Measurements from ENCODE around the gene NPBWR2.

NPBWR2 gene, protein sequence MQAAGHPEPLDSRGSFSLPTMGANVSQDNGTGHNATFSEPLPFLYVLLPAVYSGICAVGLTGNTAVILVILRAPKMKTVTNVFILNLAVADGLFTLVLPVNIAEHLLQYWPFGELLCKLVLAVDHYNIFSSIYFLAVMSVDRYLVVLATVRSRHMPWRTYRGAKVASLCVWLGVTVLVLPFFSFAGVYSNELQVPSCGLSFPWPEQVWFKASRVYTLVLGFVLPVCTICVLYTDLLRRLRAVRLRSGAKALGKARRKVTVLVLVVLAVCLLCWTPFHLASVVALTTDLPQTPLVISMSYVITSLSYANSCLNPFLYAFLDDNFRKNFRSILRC

DNA sequence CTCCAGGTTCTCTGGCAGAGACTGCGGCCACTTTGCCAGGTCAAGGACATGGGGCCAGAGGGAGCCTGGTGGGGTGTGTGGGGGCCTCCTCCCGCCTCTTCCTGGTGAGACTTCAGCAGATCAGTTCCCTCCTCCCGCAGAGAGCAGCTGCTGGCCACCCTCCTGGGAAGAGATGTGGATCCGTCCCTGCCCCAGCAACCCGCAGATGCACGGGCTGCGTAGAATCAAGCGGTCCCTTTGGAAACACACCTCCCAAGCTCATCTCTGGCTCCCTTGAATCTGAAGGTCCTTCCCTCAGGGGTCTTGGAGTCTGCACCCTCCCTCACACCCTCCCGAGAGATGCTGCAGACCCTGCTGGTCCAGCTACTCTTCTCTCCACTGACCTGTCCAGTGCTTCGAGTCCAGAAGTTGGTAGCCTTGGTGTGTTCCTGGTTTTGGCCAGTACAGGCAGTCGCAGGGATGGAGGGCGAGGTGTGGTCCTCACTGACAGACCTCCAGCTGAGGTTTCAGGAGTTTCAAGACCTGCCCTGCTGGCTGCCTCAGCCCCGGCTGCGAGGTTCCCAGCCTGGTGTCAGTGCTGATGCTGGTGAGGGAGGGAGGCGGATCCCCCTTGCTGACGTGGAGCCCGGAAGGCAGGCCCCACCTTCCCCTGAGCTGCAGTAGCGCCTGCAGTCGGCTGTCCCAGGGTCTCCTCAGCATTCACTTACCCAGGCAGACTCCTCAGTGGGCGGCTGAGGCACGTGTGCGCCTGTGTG lies at the start of gene NPBWR2:
TSS of gene NPBWR2 (minus strand) at position 585 of the 755 bp plus-strand sequence. CDS start 734 bp downstream, outside the sequence.
- peak; percentile 2 for DNase-seq
- peak; percentile 21 for ATAC-seq

DNA sequence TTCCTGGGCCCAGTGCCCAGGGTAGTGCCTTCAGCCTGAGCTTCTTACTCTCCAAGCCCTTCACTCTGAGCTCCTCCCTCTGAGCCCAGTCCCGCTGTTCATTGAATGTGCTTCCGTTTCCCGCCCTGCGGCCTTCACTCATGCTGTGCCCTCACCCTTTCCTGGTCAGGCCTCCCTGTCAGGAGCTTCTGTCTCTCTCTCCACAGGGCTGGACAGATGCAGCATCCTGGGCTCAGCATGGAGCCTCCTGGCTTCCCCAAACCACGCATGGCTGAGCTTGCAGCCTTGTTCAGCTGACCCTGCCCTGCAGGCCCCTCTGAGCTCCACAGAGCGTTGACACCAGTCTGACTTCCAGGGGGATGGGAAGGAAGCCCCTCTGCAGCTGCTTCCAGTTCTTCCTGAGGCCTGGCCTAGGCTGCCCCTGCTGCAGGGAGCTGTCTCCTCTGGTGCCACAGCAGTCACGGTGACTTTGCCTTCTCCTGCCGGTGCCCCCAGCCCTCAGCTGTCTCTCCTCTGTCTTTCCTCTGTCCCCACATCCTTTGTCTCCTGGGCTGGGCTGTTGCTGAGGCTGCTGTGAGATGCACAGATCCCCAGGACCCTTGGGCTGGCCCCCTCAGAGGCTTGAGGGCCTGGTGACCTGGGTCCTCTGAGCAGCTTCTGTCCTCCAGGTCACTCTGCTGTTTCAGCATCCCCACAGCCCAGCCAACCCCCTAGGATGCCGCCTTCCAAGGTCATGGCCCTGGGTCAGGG lies 48.9 kb upstream of the NPBWR2 start:
- ATAC-seq: no peak
- DNase-seq: no peak

DNA sequence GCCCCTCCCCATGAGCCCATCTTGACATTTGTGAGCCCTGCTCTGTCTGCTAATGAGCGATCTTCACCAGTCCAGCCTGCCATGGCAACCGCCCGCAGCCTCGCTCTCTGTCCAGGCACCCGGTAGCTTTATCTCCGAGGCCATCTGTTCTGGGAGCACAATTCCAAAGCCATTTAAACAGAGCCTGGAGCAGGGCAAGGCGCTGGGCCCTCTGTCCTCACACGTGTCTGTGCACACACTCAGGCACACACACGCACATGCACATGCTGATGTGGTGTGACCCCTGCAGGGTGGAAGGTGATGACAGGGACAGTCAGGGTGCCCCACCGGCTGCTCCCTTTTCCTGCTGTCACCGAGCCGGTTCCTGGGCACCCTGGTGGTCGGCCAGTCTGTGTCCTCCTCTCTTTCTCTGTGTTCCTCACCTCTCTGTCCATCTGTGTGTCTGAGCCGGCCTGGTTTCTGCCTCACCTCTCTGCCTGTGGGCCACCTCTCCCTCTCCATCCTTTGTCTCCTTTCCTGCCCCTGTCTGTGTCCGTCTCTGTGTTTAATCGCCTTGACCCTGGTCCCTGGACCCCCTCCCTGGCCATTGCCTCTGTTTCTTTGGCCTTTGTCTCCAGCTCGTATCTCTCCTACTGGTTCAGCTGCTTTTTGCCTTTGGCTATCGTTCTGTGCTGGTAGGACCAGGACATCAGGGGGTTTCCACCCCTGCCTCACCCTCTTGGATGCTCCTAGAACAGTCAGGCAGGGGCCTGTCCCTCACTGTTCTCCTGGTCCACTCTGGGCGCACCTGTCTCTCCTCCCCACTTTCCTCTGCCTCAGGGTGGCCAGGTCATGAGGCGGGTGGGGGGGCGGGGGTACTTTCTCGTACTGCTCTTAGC lies 48.1 kb upstream of the NPBWR2 start:
- ATAC-seq (no peak), DNase-seq (no peak)

DNA sequence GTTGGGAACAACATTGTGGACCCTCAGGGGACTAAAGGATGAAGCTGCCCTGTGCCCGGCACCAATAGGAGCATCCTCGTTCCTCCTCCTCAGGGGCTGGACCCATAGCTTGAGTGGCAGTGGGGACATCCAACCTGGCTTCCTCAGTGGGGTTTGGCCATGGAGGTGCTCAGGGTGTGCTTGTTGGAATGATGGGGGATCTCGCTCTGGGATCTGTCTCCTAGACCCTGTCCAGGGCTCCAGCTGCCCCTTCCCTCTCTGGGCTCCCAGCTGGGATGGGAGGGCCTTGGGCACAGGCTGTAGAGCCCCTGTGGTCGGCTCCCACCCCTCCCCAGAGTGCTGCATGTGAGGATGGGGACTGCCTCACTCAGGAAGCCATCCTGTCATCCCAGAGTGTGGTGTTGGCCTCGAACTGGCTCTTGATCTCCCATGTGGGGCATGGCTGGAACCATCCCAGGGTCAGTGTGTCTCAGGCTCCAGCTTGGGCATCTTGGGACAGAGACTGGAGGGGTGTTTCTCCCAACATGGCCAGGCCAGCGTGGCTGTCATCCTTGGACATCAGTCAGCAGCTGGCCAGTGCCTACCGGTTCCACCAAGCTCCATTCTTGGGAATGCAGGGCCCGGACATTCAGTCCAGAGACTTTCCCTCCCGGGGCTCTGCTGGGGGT lies 47.4 kb upstream of the NPBWR2 start:
- no peak for DNase-seq
- ATAC-seq: no peak

DNA sequence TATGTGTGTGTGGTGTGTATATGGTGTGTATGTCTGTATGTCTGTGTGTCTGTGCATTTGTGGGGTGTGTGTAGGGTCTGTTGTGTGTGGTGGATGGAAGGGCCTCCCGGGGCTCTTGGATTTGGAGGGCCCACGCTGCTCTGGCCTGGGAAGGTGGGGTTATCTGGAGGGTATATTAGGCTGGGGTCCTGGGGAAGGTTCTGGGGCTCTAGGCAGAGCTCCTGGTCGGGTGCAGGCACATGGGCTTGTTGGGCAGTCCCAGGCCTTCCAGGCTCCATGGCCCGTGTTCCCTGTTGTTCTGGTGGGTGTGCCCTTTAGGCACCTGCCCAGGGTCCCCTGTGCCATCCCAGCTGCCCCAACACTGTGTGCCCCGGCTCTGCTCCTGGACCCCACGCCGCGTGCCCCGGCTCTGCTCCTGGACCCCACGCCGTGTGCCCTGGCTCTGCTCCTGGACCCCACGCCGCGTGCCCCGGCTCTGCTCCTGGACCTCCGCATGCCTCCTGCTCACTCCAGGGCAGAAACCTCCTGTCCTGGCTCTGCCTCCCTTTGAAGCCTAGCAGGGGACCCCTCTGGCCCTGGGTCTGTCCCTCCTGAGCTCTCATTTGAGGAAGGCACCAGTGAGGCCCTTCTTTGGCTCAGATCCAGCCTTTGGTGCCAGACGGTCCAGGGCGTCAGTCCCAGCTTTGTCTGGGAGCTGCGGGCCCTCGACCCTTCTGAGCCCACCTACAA lies 46.7 kb upstream of the NPBWR2 start:
- ATAC-seq (no peak), DNase-seq (no peak)

DNA sequence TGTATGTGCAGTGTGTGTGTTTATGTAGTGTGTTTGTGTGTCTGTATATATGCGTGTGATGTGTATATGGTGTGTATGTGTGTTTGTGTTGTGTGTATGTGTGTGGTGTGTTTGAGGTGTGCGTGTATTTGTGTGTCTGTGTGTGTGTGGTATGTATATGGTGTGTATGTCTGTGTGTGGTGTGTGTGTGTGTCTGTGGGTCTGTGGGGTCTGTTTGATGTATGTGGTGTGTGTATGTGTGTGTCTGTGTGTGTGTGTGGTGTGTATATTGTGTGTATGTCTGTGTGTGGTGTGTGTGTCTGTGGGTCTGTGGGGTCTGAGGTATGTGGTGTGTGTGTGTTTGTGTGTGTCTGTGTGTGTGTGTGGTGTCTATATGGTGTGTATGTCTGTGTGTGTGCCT lies 46.0 kb upstream of the NPBWR2 start:
- no peak for ATAC-seq
- DNase-seq: no peak

DNA sequence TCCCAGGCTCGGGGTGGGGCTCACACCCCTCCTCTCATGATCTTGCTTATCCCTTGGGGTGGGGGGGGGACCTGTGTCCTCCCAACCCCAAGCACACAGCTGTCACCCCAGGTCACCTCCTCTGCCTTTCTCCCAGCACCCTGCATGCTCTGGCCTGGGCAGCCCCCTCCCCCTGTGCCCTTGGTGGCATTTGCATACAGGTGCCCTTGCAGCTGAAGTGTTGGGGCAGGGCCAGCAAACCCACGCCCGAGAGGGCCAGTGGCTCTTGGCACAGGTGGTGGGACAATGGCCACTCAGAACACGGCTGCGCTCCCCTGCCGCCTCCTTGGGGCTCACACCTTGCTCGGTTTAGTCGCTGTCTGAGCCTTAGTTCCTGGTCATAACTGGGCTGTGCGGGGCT lies 45.5 kb upstream of the NPBWR2 start:
- no peak for ATAC-seq
- no peak for DNase-seq

DNA sequence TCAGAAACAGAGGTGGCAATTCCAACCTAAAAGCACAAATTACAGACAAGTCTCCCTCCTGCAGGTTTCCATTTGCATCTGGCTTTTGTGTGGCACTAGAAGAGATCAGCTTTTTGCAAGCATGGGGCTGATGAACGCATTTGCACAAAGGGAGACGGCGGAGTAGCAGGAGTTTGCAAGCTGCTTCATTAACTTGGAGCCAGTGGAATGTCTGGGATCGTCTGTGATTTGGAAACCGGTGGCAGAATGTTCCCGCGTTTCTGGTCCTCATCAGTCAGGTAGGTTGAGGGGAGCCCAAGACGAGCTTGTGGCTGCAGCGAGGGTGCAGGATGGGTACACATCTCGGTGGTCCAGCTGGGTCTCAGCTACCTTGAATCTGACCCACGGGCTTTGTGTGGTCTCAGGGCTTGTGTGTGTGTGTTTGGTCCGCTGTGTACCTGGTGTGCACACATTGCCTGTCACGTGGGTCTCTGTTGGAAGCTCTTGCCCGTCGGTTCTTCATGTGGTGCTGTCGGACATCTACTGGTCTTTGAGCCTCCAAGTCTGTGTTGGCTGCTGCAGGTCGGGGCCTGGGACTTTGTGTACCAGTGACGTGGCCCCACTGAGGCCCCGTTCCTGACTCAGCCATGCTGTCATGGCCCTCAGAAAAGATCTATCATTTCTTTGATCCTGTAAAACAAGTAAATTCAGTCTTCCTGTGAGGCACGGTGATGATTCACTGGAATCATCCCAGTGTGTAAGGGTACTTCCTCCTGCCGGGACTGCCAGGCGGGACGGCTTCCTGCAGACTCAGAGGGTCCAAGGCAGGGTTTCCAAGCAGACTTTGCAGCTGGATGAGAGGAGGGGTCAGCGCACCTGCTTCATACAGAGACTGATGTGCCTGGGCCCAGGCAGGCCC lies 44.5 kb upstream of the NPBWR2 start:
- ATAC-seq (no peak), DNase-seq (no peak)

DNA sequence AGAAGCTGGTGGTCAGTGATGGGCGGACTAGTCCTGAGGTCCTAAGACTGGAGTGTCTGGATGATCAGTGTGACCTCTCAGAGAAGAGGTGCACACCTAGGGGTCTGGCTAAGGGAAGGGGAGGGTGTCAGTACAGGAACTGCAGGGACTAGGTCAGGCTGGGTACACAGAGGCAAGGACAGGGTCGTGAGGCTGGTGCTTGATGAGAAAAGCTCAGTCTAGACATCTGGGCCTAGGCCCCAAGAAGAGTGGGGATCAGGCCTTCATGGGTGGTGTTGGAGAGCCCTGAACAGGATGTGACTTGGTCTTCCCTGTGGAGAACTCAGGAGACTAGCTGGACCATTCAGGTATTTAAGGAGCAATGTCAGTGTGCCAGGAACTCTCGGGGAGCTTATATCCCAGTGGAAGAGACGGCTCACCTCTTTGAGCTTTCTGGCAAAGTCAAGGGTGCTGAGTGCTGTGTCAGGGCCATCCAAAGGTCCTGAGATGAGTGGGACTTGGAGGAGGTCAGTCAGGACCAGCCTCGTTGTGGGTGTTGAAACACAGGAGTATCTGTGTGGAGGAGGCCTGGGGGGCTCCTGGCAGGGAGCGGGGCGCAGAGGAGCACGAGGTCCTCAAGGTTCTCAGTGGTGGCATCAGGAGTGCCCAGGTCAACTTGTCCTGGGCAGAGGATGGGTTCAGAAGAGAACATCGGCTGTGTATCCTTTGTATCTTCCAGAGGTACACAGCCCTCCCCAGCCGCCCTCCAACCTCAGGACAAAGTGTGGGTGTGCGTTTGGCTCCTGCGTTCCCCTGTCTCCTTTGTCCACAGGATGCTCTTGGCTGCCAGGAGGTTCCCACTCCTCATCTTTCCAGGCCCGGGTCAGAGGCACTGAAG lies 43.6 kb upstream of the NPBWR2 start:
- ATAC-seq (no peak), DNase-seq (no peak)

DNA sequence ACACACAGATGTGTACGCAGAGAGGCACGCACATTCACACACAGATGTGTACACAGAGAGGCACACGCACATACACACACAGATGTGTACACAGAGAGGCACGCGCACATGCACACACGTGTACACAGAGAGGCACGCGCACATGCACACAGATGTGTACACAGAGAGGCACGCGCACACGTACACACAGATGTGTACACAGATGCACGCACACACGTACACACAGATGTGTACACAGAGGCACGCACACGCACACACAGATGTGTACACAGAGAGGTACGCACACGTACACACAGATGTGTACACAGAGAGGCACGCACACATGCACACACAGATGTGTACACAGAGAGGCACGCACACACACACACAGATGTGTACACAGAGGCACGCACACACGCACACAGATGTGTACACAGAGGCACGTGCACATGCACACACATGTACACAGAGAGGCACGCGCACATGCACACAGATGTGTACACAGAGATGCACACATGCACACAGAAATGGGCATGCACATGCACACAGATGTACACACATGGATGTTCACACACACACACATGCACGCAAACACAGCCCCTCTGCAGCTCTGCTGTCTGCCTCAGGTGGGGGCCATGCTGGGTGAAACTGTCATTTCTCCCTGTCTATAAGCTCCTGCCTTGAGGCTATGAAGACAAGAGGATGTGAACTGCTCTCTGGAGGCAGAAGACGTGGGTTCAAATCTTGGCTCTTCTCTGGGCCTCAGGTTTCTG lies 42.6 kb upstream of the NPBWR2 start:
- ATAC-seq (no peak), DNase-seq (no peak)

DNA sequence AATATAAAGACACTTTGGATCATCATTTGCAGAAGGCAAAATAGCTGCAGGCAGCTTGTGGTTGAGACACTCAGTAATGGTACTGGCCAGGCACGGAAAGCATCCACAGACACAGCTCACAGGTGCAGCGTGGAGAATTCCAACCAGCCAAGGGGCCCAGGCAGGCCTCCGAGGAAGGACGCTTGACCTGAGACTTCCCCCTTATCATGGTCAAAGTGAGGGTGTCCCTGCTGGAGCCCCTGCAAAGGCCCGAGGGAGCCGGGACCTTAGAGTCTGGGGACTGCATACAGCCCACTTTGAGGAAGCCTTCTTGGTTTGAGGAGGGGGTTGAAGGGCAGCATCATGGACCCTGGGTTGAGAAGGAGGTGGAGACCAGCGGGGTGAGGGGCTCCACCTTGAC lies 41.8 kb upstream of the NPBWR2 start:
- no peak for ATAC-seq
- DNase-seq: no peak

DNA sequence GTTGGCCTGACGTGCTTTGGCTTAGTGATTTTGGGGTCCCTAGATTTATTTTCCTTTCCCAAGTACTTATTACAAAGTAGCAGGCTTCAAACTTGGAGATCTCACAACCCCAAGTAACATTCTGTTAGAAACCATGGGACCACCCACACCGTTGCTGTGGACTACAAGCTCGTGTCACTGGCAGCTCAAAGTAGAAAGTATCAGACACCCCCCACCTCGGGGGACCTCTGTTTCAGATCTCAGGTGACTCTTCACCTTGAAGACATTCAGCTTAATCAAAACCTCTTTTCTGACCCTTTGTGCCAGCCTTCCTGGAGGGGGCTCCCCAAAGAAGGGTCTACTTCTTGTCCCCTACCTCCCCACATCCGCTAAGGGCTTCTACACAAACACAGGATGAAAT lies 41.2 kb upstream of the NPBWR2 start:
- DNase-seq (no peak), ATAC-seq (no peak)

DNA sequence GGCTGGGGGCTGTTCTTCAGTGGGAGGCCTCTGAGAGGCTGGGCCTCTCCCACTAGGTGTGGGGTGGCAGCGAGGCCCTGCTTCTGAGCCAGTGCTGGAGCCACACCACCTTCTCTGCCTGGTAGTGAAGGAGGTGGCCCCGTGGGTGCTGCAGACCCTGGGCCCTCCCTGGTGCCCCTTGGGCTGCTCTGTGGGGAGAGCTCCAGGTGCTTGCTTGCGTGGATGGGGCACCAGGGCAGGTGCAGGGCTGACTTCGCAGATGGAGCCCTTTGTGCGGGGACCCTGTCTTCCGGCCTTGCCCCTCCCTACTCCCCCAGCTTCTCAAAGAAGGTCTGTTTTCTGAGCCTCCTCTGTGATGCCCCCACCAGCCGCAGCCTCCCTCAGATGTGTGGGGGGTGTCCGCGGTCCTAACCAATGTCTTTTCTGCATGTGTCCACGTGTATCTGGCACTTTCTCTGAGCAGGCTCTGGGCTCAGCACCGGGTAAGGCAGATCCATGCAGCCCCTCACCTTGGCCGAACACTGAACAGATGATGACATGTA lies 39.6 kb upstream of the NPBWR2 start:
- no peak for ATAC-seq
- DNase-seq: no peak

DNA sequence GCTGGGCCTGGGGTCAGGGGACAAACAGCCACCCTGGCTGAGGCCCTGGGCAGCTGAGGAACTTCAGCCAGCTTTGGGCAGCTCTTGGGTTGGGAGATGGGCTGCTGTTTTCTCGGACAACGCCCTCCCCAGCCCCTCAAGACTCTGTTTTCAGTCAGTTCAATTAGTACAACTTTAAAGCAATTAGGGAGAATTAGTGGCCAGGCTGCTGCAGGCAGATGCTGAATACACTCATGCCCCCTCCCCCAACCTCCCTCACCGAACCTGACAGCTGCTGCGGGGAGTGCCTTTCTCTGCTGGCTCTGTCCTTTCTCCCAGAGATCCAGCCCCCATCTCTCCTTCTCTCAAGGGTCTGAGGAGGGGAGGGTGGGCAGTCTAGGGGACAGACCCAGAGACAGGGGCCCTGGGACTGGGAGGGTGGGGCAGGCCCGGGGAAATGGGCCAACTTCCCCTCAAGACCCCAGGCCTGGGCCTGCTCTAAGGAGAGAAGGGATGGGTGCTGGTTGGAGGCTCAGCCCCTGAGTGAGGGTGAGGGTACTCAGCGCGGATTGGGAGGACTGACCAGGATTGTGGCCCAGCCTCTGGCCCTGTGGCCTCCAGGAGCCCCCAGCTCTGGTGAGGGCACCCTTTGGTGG lies 39.1 kb upstream of the NPBWR2 start:
- ATAC-seq: no peak
- DNase-seq: no peak

DNA sequence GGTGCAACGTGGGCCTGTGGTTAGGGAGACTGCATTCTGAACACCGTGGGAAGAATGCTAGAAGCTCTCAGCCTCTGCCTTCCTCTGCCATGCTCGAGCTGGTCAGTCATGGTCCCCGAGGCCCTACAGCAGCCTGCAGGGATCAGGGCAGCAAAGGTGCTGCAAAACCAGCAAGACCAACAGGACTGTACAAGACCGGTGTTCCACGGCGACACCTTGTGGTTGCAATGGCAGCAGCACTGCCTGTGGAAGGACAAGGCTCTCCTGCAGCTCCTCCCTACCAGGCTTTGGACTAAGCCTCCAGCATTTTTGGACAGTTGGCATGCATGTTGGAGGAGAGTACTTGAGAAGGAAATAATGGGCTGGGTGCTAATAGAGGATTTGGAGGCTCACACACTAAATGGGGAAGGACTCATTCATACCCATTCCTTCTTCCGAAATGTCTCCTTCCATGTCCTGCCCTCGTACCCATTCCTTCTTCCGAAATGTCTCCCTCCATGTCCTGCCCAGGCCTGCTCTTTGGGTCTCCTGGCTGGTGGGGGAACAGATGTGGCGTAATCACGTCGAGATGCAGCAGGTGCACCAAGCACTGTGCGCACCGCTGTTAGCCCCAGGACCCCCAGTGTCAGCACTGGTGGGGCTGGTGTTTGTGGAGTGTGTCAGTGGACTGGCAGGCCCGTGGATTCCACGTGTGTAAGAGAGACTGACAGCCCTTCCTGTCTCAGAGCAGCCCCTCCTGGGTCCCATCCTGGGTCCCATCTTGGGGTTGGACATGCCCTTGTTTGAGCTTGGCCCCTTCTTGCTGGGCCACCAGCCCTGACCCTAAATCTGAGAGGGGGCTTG lies 38.3 kb upstream of the NPBWR2 start:
- ATAC-seq (no peak), DNase-seq (peak; percentile 31)

All from stimulated activated naive CD8-positive, alpha-beta T cell treated with anti-CD3 and anti-CD28 coated beads, Interleukin-15, Interleukin-2, amounts not matched to agents 100 U/mL and 50 U/mL, for 24 hours (primary cell).